ENCODE data around the gene IL17RE. TPM values are rescaled to one million over a fixed set of nuclear protein-coding genes. Genes with fewer than 3 reads are reported as not detected.

IL17RE gene
- total RNA-seq, 6 experiments from 2014 or later, result 1.1 to 4.6 (median 2.2) TPM

DNA sequence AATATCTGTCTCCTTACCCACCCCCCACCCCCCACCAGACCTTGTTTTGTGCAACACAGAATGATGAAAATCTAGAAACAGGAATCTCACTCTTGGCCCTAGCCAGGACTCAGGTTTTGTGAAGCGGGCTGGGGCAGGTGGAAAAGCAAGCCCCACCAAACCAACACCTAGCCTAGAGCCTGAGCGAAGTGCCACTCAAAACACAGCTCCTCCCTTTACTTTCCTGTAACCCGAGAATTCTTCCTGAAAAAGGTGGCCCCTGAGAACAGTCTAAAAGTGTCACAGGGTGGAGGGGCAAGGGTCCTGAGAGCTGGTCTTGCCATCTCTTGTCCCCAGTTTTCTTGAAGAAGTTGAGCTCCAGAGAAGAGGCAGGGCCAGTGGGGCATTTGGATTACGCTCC lies 41.4 kb upstream of the IL17RE start:
- intact Hi-C loops (cut with DNase I), result no loop called here
- ATAC-seq (no peak), DNase-seq (no peak)
- H3K27ac ChIP-seq, result no peak overlapping the region
- TF ChIP-seq, protein P1, sequence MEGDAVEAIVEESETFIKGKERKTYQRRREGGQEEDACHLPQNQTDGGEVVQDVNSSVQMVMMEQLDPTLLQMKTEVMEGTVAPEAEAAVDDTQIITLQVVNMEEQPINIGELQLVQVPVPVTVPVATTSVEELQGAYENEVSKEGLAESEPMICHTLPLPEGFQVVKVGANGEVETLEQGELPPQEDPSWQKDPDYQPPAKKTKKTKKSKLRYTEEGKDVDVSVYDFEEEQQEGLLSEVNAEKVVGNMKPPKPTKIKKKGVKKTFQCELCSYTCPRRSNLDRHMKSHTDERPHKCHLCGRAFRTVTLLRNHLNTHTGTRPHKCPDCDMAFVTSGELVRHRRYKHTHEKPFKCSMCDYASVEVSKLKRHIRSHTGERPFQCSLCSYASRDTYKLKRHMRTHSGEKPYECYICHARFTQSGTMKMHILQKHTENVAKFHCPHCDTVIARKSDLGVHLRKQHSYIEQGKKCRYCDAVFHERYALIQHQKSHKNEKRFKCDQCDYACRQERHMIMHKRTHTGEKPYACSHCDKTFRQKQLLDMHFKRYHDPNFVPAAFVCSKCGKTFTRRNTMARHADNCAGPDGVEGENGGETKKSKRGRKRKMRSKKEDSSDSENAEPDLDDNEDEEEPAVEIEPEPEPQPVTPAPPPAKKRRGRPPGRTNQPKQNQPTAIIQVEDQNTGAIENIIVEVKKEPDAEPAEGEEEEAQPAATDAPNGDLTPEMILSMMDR (IDR thresholded peaks at IDR 0.05), result no peak
- no peak for TF ChIP-seq POLR2A (IDR thresholded peaks at IDR 0.05)
- H3K27me3 ChIP-seq, result no peaks in the 10 kb centered on the region
- no peaks in the 10 kb centered on the region for H3K36me3 ChIP-seq
- no peaks in the 10 kb centered on the region for H3K9me3 ChIP-seq
- no peak overlapping the region for H3K4me3 ChIP-seq
- no peaks in the 10 kb centered on the region for H3K4me1 ChIP-seq
- 87% methylated on average over 3 of the region's 4 CpGs for WGBS (ENCODE audit: insufficient coverage, low coverage, low lambda C conversion rate, missing lambda C conversion rate)

DNA sequence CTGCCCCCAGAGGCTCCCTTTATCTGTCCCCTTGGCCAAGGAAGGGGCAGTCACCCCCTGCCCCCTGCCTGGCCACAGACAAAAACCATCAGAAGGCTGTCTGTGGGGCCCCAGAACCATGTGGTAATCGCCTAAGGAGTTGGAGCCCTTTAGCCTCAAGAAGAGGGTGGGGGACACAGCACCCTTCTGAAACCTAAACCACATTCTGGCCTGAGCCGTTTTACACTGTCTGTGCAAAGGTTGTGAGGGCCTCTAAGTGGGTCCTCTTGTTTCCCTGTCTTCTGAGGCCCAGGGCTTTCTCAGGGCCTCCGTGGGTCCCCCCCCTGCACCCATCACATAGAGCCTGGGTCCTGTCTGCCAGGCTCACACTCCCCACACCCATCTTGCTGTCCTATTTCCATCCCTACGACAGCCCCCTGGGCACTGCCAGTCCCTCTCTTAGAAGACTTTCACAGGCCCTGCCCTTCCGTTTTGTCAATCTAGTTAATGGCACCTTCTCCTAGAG lies 41.0 kb upstream of the IL17RE start:
- no peak overlapping the region for H3K27ac ChIP-seq
- no peaks in the 10 kb centered on the region for H3K4me1 ChIP-seq
- ATAC-seq, result no peak
- H3K9me3 ChIP-seq, result no peaks in the 10 kb centered on the region
- no peak for DNase-seq
- H3K36me3 ChIP-seq, result no peaks in the 10 kb centered on the region
- H3K27me3 ChIP-seq, result no peaks in the 10 kb centered on the region
- intact Hi-C loops (cut with DNase I), result no loop called here
- H3K4me3 ChIP-seq, result no peak overlapping the region
- WGBS (ENCODE audit: insufficient coverage, low coverage, low lambda C conversion rate, missing lambda C conversion rate), result 82% methylated on average over 3 of the region's 5 CpGs
- TF ChIP-seq POLR2A (IDR thresholded peaks at IDR 0.05), result no peak
- TF ChIP-seq, protein P1 (IDR thresholded peaks at IDR 0.05), result no peak

DNA sequence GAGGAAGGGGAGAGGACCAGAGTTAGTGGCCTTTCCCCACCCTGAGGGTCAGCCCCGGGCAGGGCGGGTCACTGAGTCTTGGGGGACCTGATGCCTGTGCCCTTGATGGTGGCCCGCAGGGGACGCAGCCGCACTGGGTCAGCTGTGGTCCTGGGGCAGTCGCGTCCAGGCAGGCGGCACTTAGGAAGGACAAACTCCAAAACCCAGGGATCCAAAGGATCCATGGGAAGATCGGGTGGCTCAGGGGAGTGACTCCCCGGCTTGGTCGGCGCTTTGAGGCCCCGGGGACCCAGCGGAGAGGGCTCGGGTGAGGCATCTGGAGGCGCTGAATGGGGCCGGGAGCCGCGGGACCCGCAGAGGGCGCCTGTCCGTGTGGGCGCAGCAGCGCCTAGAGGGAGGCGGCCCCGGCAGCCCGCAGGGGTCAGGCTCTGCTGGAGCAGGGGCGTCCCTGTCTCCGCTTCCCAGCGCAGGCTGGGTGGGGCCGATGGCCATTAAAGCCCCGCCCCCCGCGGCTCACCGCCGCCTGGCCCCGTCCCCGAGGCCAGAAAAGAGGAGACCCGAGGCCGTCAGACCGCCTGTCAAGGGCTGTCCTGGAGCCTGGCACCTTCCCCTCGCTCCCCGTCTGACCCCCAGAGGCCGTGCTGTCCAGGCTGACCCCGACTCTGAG lies 40.1 kb upstream of the IL17RE start:
- 20% methylated on average over 8 of the region's 45 CpGs for WGBS (ENCODE audit: insufficient coverage, low coverage, low lambda C conversion rate, missing lambda C conversion rate)
- TF ChIP-seq, protein P1 (IDR thresholded peaks at IDR 0.05), result peak; percentile 43 to 67 (median 54)
- TF ChIP-seq POLR2A (IDR thresholded peaks at IDR 0.05), result no peak
- Histone ChIP-seq H3K9me3 (no peaks in the 10 kb centered on the region), H3K4me3 (peak overlapping the region; percentile 44 to 54 (median 46)), H3K27ac (no peak overlapping the region), H3K27me3 (no peaks in the 10 kb centered on the region), H3K36me3 (no peaks in the 10 kb centered on the region), H3K4me1 (no peaks in the 10 kb centered on the region)
- DNase-seq (peak; percentile 71 to 79 (median 74)), ATAC-seq (peak; percentile 93 to 99 (median 94))
- intact Hi-C loops (cut with DNase I), result no loop called here

DNA sequence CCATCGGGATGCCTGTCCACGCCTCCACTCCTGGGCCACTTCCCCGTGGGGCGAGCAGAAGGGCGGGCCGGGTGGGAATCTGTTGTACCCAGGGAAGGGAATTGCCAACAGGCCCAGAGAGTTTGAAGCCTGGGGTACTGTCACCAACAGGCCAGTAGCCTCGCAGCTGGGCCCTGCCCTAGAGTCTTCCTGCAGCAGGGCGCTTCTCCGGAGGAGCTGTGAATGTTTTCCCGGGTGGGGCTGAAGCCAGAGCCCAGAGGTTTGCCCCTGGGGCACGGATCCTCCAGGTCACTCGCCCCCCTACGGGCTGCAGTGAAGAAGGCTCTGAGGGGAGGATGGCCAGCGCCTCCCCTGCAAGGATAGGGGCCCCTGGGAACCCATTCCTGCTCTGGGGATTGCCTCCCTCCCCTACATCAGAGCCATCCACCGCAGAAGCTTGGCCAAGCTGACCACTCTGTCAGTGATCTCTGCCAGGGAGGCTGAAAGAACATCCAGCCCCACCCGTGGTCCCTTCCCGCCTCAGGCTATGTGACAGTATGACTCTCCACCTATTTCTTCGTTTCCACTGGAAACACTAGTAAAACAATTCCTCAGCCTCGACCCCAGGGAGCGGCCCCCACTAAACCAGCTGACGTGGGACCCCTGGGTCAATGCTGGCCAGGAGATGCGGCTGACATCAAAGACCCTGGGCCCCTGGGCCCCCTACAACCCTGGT lies 39.4 kb upstream of the IL17RE start:
- TF ChIP-seq POLR2A (IDR thresholded peaks at IDR 0.05), result no peak
- TF ChIP-seq, protein P1 (IDR thresholded peaks at IDR 0.05), result no peak
- intact Hi-C loops (cut with DNase I), result no loop called here
- Histone ChIP-seq H3K4me1 (no peaks in the 10 kb centered on the region), H3K9me3 (no peaks in the 10 kb centered on the region), H3K36me3 (no peaks in the 10 kb centered on the region), H3K27ac (no peak overlapping the region), H3K27me3 (no peaks in the 10 kb centered on the region), H3K4me3 (peak overlapping the region; percentile 44 to 54 (median 46))
- peak in 1 of 4 donors; percentile 9 for ATAC-seq
- 72% methylated on average over 4 of the region's 22 CpGs for WGBS (ENCODE audit: insufficient coverage, low coverage, low lambda C conversion rate, missing lambda C conversion rate)
- DNase-seq, result no peak

Measured in right lobe of liver (tissue), 6 donors.